SU-DHL-6 (cell line): Measurements from ENCODE around the gene WDR35.
A peak's percentile ranks its signal among the peaks of the same experiment; 100 is the strongest.

Experiments
- H2AFZ ChIP-seq: fragments of 200-600 bp; sonication (generic); 2 replicates; pipeline ENCODE4 v1.6.1; 2014; ENCODE audit warnings: low read depth, mild to moderate bottlenecking, moderate library complexity, mixed read lengths, antibody characterized with exemption, low read length; ENCODE audit not compliant: severe bottlenecking
- H3F3A ChIP-seq: fragments of 200-600 bp; shearing (Covaris generic); 2 replicates; pipeline ENCODE4 v1.6.0; 2016; ENCODE audit warnings: antibody characterized with exemption, mild to moderate bottlenecking; ENCODE audit not compliant: insufficient read depth
- H3K27ac ChIP-seq: fragments of 200-600 bp; sonication (generic); 2 replicates; pipeline ENCODE4 v1.5.1; 2016; ENCODE audit warnings: low read depth, mild to moderate bottlenecking, low read length, moderate library complexity, mixed read lengths
- H3K27me3 ChIP-seq: fragments of 200-600 bp; sonication (generic), shearing (Covaris generic); 2 replicates; pipeline ENCODE4 v1.6.0; 2014; ENCODE audit warnings: mild to moderate bottlenecking, low read length
- H3K36me3 ChIP-seq: fragments of 200-600 bp; sonication (generic); 2 replicates; pipeline ENCODE4 v1.6.1; 2014; ENCODE audit warnings: mild to moderate bottlenecking, low read length, mixed read lengths
- H3K4me2 ChIP-seq: fragments of 300-600, 200-600 bp; shearing (Covaris generic), sonication (generic); 2 replicates; pipeline ENCODE4 v1.6.0; 2014; ENCODE audit warnings: low read length, low read depth, mild to moderate bottlenecking; ENCODE audit not compliant: poor library complexity, severe bottlenecking
- H3K4me3 ChIP-seq: fragments of 200-600 bp; sonication (generic); 2 replicates; pipeline ENCODE4 v1.5.1; 2014; ENCODE audit warnings: antibody characterized with exemption, low read length, mild to moderate bottlenecking, mixed read lengths; ENCODE audit not compliant: insufficient read depth, poor library complexity, severe bottlenecking
- H3K79me2 ChIP-seq: fragments of 200-600 bp; sonication (generic); 2 replicates; pipeline ENCODE4 v1.6.1; 2014; ENCODE audit warnings: mild to moderate bottlenecking, low read length, moderate library complexity; ENCODE audit not compliant: insufficient read depth
- H3K9ac ChIP-seq: fragments of 200-600 bp; sonication (generic); 2 replicates; pipeline ENCODE4 v1.7.0; 2014; ENCODE audit warnings: mild to moderate bottlenecking, low read length
- H3K9me2 ChIP-seq: fragments of 200-600 bp; sonication (generic); replicated peaks from 2 replicates; pipeline ENCODE4 v1.6.1; 2014; ENCODE audit warnings: low read length; ENCODE audit not compliant: insufficient read depth
- H3K9me3 ChIP-seq: fragments of 200-600 bp; sonication (generic); 2 replicates; pipeline ENCODE4 v1.6.1; 2014; ENCODE audit warnings: low read length, mixed read lengths; ENCODE audit not compliant: insufficient read depth
- H4K20me1 ChIP-seq: fragments of 200-600 bp; sonication (generic); 2 replicates; pipeline ENCODE4 v1.6.1; 2014; ENCODE audit warnings: low read depth, mild to moderate bottlenecking, antibody characterized with exemption, low read length, moderate library complexity, mixed read lengths
- EZH2phosphoT487 ChIP-seq: fragments of 200-600 bp; sonication (generic), shearing (Covaris generic); conservative IDR thresholded peaks from 2 replicates; pipeline ENCODE4 v1.6.1; 2018; ENCODE audit warnings: mild to moderate bottlenecking, antibody characterized with exemption, low read length, moderate library complexity, mixed read lengths
- TF ChIP-seq, protein P1 (sequence below): fragments of 200-600 bp; sonication (generic); IDR thresholded peaks from one replicate; pipeline ENCODE4 v1.5.1; 2017; ENCODE audit warnings: antibody characterized with exemption, mild to moderate bottlenecking, low read length, moderate library complexity; ENCODE audit not compliant: insufficient read depth, poor library complexity, severe bottlenecking

WDR35 gene

DNA sequence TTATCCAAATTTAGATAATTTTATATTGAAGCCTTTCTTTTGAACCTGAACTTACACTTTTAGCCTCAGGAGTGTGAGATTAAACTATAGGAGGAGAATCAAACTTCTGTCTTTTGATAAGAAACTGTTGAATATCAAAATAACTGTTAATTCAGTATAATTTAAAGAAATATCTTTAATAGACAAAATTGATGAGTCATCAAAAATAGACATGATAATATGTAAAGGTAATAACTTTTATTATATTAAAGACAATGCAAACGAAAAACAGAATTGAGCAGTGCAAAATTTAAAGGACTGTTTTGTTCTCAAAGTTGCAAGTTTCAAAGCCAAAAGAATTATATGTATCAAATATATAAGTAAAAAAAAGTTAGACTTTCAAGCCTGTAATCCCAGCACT, 2.0 kb upstream of the WDR35 start:
- H3K79me2 ChIP-seq, result no peaks in the 10 kb centered on the region
- TF ChIP-seq, protein P1, sequence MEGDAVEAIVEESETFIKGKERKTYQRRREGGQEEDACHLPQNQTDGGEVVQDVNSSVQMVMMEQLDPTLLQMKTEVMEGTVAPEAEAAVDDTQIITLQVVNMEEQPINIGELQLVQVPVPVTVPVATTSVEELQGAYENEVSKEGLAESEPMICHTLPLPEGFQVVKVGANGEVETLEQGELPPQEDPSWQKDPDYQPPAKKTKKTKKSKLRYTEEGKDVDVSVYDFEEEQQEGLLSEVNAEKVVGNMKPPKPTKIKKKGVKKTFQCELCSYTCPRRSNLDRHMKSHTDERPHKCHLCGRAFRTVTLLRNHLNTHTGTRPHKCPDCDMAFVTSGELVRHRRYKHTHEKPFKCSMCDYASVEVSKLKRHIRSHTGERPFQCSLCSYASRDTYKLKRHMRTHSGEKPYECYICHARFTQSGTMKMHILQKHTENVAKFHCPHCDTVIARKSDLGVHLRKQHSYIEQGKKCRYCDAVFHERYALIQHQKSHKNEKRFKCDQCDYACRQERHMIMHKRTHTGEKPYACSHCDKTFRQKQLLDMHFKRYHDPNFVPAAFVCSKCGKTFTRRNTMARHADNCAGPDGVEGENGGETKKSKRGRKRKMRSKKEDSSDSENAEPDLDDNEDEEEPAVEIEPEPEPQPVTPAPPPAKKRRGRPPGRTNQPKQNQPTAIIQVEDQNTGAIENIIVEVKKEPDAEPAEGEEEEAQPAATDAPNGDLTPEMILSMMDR, result no peak
- TF ChIP-seq EZH2phosphoT487, result no peak
- no peaks in the 10 kb centered on the region for H3K36me3 ChIP-seq
- H4K20me1 ChIP-seq, result no peaks in the 10 kb centered on the region
- no peaks in the 10 kb centered on the region for H3K27me3 ChIP-seq
- no peak overlapping the region for H3K4me2 ChIP-seq
- no peaks in the 10 kb centered on the region for H3F3A ChIP-seq
- no peak overlapping the region for H3K27ac ChIP-seq
- no peak overlapping the region for H3K9ac ChIP-seq
- H3K9me3 ChIP-seq, result no peaks in the 10 kb centered on the region
- H2AFZ ChIP-seq, result no peak overlapping the region
- no peaks in the 10 kb centered on the region for H3K9me2 ChIP-seq
- no peak overlapping the region for H3K4me3 ChIP-seq

- no peaks in the 10 kb centered on the region for H4K20me1 ChIP-seq
- H2AFZ ChIP-seq, result peak overlapping the region; percentile 93
- no peaks in the 10 kb centered on the region for H3K36me3 ChIP-seq
- H3K79me2 ChIP-seq, result no peaks in the 10 kb centered on the region
- no peaks in the 10 kb centered on the region for H3K9me2 ChIP-seq
- no peak overlapping the region for H3K27ac ChIP-seq
- no peaks in the 10 kb centered on the region for H3K27me3 ChIP-seq
- H3K4me3 ChIP-seq, result peak overlapping the region; percentile 63
- no peak for TF ChIP-seq EZH2phosphoT487
- TF ChIP-seq, protein P1, result no peak
- no peaks in the 10 kb centered on the region for H3K9me3 ChIP-seq
- no peaks in the 10 kb centered on the region for H3F3A ChIP-seq
- peak overlapping the region; percentile 47 for H3K9ac ChIP-seq
- H3K4me2 ChIP-seq, result peak overlapping the region; percentile 58
Measured at GRCh38 chr2:19990416-19990728, 467 bp upstream of the WDR35 start.

GRCh38 chr2:19989342-19989666, 601 bp downstream of the WDR35 start:
- Histone ChIP-seq H3K79me2 (no peaks in the 10 kb centered on the region), H3K27ac (no peak overlapping the region), H3K4me2 (peak overlapping the region; percentile 58), H3K9me3 (no peaks in the 10 kb centered on the region), H3K4me3 (peak overlapping the region; percentile 63), H3K9me2 (no peaks in the 10 kb centered on the region), H3K27me3 (no peaks in the 10 kb centered on the region), H2AFZ (peak overlapping the region; percentile 93), H3K9ac (peak overlapping the region; percentile 47), H3K36me3 (no peaks in the 10 kb centered on the region), H4K20me1 (no peaks in the 10 kb centered on the region), H3F3A (no peaks in the 10 kb centered on the region)
- TF ChIP-seq, protein P1, result no peak
- no peak for TF ChIP-seq EZH2phosphoT487

DNA sequence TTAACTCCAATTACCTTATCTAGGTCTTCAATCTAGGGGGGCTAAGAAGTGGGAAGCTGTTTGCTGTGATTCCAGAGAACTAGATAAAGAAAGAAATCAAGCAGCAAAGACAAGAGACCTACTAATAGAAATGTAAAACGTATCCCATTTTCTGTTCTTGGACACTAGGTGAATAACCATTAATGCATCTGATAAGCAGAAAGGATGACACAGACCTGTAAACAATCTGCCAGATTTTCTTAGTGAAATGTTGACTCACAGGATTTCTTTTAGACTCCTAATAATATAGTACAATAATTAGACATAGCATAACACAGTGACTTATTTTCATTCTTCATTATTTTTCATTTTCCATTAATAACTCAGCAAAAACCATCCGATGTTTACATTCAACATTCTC, 1.3 kb downstream of the WDR35 start:
- Histone ChIP-seq H3K36me3 (no peaks in the 10 kb centered on the region), H3K9me3 (no peaks in the 10 kb centered on the region), H3K79me2 (no peaks in the 10 kb centered on the region), H3K4me2 (peak overlapping the region; percentile 58), H3K27ac (no peak overlapping the region), H3K4me3 (no peak overlapping the region), H2AFZ (no peak overlapping the region), H3K9ac (no peak overlapping the region), H3F3A (no peaks in the 10 kb centered on the region), H4K20me1 (no peaks in the 10 kb centered on the region), H3K27me3 (no peaks in the 10 kb centered on the region), H3K9me2 (no peaks in the 10 kb centered on the region)
- TF ChIP-seq EZH2phosphoT487, result no peak
- TF ChIP-seq, protein P1, result no peak
